Measurements from ENCODE around the gene POLA1.

DNA sequence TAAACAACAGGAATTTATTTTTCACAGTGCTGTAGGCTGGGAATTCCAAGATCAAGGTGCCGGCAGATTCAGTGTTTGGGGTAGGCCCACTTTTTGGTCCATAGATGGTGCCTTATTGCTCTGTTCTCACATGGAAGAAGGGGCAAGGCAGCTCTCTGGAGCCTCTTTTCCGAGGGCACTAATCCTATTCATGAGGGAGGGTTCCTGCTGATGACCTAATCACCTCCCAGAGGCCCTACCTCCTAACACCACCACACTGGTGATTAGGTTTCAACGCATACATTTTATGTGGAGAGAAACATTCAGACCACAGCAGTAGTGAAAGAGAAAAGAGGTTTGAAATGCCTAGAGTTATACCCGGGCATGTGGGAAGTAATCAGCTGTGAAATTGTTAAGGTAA is 1.4 kb upstream of the POLA1 start:
- TF ChIP-seq, protein P1, sequence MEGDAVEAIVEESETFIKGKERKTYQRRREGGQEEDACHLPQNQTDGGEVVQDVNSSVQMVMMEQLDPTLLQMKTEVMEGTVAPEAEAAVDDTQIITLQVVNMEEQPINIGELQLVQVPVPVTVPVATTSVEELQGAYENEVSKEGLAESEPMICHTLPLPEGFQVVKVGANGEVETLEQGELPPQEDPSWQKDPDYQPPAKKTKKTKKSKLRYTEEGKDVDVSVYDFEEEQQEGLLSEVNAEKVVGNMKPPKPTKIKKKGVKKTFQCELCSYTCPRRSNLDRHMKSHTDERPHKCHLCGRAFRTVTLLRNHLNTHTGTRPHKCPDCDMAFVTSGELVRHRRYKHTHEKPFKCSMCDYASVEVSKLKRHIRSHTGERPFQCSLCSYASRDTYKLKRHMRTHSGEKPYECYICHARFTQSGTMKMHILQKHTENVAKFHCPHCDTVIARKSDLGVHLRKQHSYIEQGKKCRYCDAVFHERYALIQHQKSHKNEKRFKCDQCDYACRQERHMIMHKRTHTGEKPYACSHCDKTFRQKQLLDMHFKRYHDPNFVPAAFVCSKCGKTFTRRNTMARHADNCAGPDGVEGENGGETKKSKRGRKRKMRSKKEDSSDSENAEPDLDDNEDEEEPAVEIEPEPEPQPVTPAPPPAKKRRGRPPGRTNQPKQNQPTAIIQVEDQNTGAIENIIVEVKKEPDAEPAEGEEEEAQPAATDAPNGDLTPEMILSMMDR (IDR thresholded peaks at IDR 0.05; ENCODE audit: low read depth, low read length), result no peak
- TF ChIP-seq EZH2phosphoT487 (IDR thresholded peaks at IDR 0.05; ENCODE audit: low read depth), result no peak

Data from OCI-LY3 (cell line).